ENCODE data around the gene JRKL.
"Not testable (repeated sequence)": the region's sequence is repeated elsewhere in the genome, so short reads cannot be mapped to it uniquely, and the experiment has no call there.

The JRKL gene

GRCh38 chr11:96396637-96397036, 6.8 kb downstream of the JRKL start:
- no peak for DNase-seq

GRCh38 chr11:96397863-96398262, 8.1 kb downstream of the JRKL start:
- DNase-seq: no peak

GRCh38 chr11:96400697-96401096, 10.9 kb downstream of the JRKL start:
- DNase-seq: no peak

- DNase-seq: not testable (repeated sequence)
These were observed 21.6 kb downstream of the JRKL start for GRCh38 chr11:96411412-96411811.

GRCh38 chr11:96412761-96413381, 23.1 kb downstream of the JRKL start:
- no peak for DNase-seq

GRCh38 chr11:96413408-96413807, 23.6 kb downstream of the JRKL start:
- no peak for DNase-seq

GRCh38 chr11:96424693-96425092, 34.9 kb downstream of the JRKL start:
- DNase-seq: no peak

- no peak for DNase-seq
These were observed 40.9 kb downstream of the JRKL start for GRCh38 chr11:96430668-96431067.

- not testable (repeated sequence) for DNase-seq
These were observed 42.8 kb downstream of the JRKL start for GRCh38 chr11:96432654-96433053.

Data from COR-L47 (cell line).